Fibroblast of lung (primary cell): Measurements from ENCODE around the gene ARAP2. TPM values are rescaled to one million over a fixed set of nuclear protein-coding genes. Genes with fewer than 3 reads are reported as not detected.

ENCODE experiments used
- DNase-seq, 2 donors: peaks; one replicate each; pipeline versions ENCODE4 v3.0.0 to v3.0.0-alpha.2; 2010; ENCODE audit warnings: low read depth in 2 of 2
- H2AFZ ChIP-seq: 2 replicates; pipeline ENCODE4 v1.5.1; 2012; ENCODE audit warnings: low read length, control low read depth, inconsistent platforms
- H3K27ac ChIP-seq: 2 replicates; pipeline ENCODE4 v1.5.1; 2011; ENCODE audit warnings: low read length, control low read depth; ENCODE audit not compliant: insufficient read depth
- H3K27me3 ChIP-seq: 2 replicates; pipeline ENCODE4 v1.5.1; 2011; ENCODE audit warnings: mild to moderate bottlenecking, low read length; ENCODE audit not compliant: control insufficient read depth, insufficient read depth
- H3K36me3 ChIP-seq: 2 replicates; pipeline ENCODE4 v1.5.1; 2011; ENCODE audit warnings: low read length; ENCODE audit not compliant: control insufficient read depth, insufficient read depth
- H3K4me1 ChIP-seq: 2 replicates; pipeline ENCODE4 v1.5.1; 2011; ENCODE audit warnings: low read length; ENCODE audit not compliant: control insufficient read depth, insufficient read depth; ENCODE audit errors: extremely low read depth
- H3K4me2 ChIP-seq: 2 replicates; pipeline ENCODE4 v1.5.1; 2011; ENCODE audit warnings: low read length, control low read depth; ENCODE audit not compliant: insufficient read depth; ENCODE audit errors: extremely low read depth
- H3K4me3 ChIP-seq, 4 experiments: fragments of 200-600 bp in 1 of 4; sonication (generic) in 1 of 4; replicated peaks in 1 of 4; 2 replicates each; pipeline ENCODE4 v1.5.1; 2011 to 2016; ENCODE audit warnings: low read length in 4 of 4, low read depth in 3 of 4, mild to moderate bottlenecking in 3 of 4, control low read depth in 2 of 4, inconsistent platforms in 1 of 4, mixed read lengths in 1 of 4; ENCODE audit not compliant: insufficient read depth in 1 of 4; ENCODE audit errors: control extremely low read depth in 1 of 4
- H3K79me2 ChIP-seq: 2 replicates; pipeline ENCODE4 v1.5.1; 2012; ENCODE audit warnings: mild to moderate bottlenecking, low read length, inconsistent platforms; ENCODE audit not compliant: control insufficient read depth, insufficient read depth
- H3K9ac ChIP-seq: 2 replicates; pipeline ENCODE4 v1.5.1; 2011; ENCODE audit warnings: mild to moderate bottlenecking, low read length, control low read depth; ENCODE audit not compliant: insufficient read depth
- H3K9me3 ChIP-seq: 2 replicates; pipeline ENCODE4 v1.5.1; 2012; ENCODE audit warnings: low read depth, low read length; ENCODE audit not compliant: control insufficient read depth, insufficient read depth
- H4K20me1 ChIP-seq: 2 replicates; pipeline ENCODE4 v1.5.1; 2011; ENCODE audit warnings: low read length; ENCODE audit not compliant: control insufficient read depth, insufficient read depth; ENCODE audit errors: extremely low read depth
- CTCF ChIP-seq, 2 donors: IDR thresholded peaks in 1 of 2; conservative IDR thresholded peaks in 1 of 2; 1 replicate in 1 of 2; 2 replicates in 1 of 2; pipeline ENCODE4 v1.5.1; 2011 to 2012; ENCODE audit warnings: low read length in 2 of 2, control low read depth in 1 of 2, inconsistent platforms in 1 of 2, low read depth in 1 of 2, mild to moderate bottlenecking in 1 of 2
- EZH2 ChIP-seq: IDR thresholded peaks from 2 replicates; pipeline ENCODE4 v1.5.1; 2012; ENCODE audit warnings: low read length, control low read depth, mild to moderate bottlenecking; ENCODE audit errors: missing control alignments
- polyA plus RNA-seq, 2 donors: library from polyadenylated mRNA; depleted of rRNA in 1 of 2; stranded (reverse) in 1 of 2; unstranded in 1 of 2; fragments of >200 nt; gene quantifications; 2 replicates each; pipeline ENCODE4 v1.2.1, GENCODE V29; 2011 to 2012; ENCODE audit warnings: missing spikeins in 1 of 2
- total RNA-seq: library from RNA; depleted of rRNA; stranded (reverse); fragments of >200 nt; gene quantifications from 2 replicates; pipeline ENCODE4 v1.2.1, GENCODE V29; 2014

ARAP2 gene
- total and polyA plus RNA-seq, 2 donors (not counting 1 experiment from before 2014, with no cell fraction given), result 0.05 to 3.0 TPM

- TF ChIP-seq EZH2 (no peak), CTCF (conservative IDR thresholded peaks at IDR 0.05 in 1 of 2, IDR thresholded peaks at IDR 0.05 in 1 of 2; ENCODE audit: low read depth in 1 of 2, low read length in 2 of 2) (no peak)
- Histone ChIP-seq H3K4me3 (no peak overlapping the region), H3K79me2 (no peaks in the 10 kb centered on the region), H3K9me3 (no peaks in the 10 kb centered on the region), H2AFZ (no peak overlapping the region), H3K27me3 (no peaks in the 10 kb centered on the region), H3K4me2 (no peak overlapping the region), H3K9ac (no peak overlapping the region), H3K36me3 (no peaks in the 10 kb centered on the region), H4K20me1 (peaks cover 2% of the 10 kb centered on the region), H3K27ac (no peak overlapping the region), H3K4me1 (no peaks in the 10 kb centered on the region)
- no peak for DNase-seq
These were observed 54.6 kb downstream of the ARAP2 start for GRCh38 chr4:36189511-36190226.

DNA sequence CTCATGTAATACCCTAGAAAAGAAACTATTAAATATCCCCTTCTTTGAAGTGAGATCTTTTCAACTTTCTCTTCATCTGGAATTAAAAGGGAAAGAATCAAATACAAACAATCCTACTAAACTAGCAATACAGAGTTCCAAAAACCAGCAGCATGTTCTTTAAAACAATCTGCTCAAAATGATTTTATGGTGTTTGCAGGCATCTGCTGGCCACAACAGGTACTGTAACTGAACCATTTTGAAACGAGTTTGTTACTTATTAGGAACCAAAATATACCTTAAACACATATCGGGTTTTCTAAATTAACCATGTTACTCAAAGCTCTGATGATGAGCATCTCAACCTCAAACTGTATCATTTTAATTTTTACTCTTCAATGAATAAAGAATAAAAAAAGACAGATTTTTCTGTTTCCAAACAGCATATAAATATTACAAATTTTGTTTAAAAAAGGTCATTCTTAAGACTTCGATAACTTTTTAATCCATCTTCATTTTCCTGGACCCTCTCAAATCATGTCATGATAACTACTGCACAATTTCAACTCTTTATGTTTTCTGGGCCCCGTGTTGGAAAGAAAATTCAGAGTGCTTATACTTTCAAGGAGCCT lies 56.5 kb downstream of the ARAP2 start:
- Histone ChIP-seq H3K27ac (no peak overlapping the region), H3K4me2 (no peak overlapping the region), H3K4me3 (no peak overlapping the region), H3K36me3 (no peaks in the 10 kb centered on the region), H3K9ac (no peak overlapping the region), H3K4me1 (no peaks in the 10 kb centered on the region), H3K9me3 (no peaks in the 10 kb centered on the region), H3K27me3 (no peaks in the 10 kb centered on the region), H4K20me1 (peaks cover 2% of the 10 kb centered on the region), H3K79me2 (no peaks in the 10 kb centered on the region), H2AFZ (no peak overlapping the region)
- no peak for TF ChIP-seq EZH2
- TF ChIP-seq CTCF (conservative IDR thresholded peaks at IDR 0.05 in 1 of 2, IDR thresholded peaks at IDR 0.05 in 1 of 2; ENCODE audit: low read depth in 1 of 2, low read length in 2 of 2), result peak; percentile 44 to 71
- peak; percentile 38 to 62 for DNase-seq

DNA sequence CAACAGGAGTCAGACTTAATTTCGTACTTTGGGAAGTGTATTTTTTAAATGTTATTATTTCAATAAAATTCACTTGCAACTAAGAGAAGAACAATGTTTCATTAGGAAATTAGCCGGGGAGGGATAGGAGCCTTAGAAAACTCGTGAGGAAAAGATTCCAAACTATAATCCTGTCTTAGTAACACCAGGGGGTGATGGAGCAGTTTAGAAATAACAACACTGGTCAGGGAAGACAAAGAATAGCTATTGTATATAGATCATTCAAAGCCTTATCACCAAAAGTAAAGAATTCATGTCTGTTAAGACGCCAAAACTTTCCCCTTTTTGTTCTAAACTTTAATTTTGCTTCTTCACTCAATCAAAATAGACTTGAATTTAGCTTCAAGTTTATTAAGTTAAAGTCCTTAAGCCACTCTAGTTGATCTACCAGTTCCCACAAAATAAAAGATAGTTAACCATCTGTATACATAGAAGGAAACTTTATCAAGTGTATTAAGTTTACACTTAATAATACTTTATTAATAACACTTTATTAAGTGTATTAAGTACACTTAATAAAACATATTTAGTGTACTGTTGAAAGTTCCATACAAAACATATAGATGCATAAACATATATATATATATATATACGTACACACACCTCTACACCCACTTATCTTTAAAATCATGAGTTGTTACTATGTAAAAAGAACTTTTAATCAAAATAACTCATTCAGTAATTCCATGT lies 60.5 kb downstream of the ARAP2 start:
- no peak overlapping the region for H3K4me3 ChIP-seq
- no peaks in the 10 kb centered on the region for H3K36me3 ChIP-seq
- H3K27me3 ChIP-seq, result no peaks in the 10 kb centered on the region
- no peak for DNase-seq
- no peaks in the 10 kb centered on the region for H3K4me1 ChIP-seq
- no peaks in the 10 kb centered on the region for H3K9me3 ChIP-seq
- H3K27ac ChIP-seq, result no peak overlapping the region
- no peak overlapping the region for H3K9ac ChIP-seq
- H3K79me2 ChIP-seq, result no peaks in the 10 kb centered on the region
- TF ChIP-seq EZH2 (no peak), CTCF (conservative IDR thresholded peaks at IDR 0.05 in 1 of 2, IDR thresholded peaks at IDR 0.05 in 1 of 2; ENCODE audit: low read depth in 1 of 2, low read length in 2 of 2) (no peak)
- H2AFZ ChIP-seq, result no peak overlapping the region
- H4K20me1 ChIP-seq, result no peaks in the 10 kb centered on the region
- H3K4me2 ChIP-seq, result no peak overlapping the region
